ENCODE measurements around the gene MMP15.

The MMP15 gene

DNA sequence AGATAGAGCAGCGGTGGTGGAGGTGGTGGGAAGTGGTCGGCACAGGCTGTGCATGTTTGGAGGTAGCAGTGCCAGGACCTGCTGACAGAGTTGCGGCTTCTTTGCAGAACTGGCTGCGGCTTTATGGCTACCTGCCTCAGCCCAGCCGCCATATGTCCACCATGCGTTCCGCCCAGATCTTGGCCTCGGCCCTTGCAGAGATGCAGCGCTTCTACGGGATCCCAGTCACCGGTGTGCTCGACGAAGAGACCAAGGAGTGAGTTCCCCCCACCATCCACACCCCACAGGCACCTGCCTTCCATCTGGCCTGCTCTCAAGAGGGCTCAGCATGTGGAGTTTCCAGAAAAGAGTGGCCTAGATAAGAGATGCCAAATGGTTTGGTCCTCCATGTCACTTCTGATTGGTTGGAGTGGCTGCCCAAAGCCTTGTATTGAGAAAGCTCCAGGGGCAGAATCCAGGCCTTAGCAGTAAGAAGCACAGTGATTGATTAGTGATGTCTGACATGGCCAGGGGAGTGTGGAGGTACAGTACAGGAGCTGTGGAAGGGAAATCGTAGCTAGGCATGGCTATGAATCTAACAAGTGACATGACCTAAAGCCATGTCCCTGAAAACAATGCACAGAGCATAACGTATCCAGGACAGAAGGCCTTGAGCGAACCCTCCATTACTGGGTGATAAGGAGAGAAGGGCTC lies 12.0 kb downstream of the MMP15 start:
- no peak for DNase-seq

DNA sequence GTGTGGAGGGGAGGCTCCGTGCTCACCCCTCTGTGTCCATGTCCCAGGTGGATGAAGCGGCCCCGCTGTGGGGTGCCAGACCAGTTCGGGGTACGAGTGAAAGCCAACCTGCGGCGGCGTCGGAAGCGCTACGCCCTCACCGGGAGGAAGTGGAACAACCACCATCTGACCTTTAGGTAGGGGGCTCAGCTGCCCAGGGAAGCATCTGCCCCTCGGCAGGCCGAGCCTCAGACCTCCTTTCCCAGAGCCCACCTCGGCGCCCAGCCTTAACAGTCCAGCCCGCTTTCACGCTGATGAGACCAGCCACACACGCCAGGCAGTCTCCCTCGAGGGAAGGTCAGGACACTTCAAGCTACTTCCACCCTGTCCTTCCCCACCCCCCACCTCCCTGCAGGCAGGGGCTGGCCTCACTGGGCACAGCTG lies 12.7 kb downstream of the MMP15 start:
- DNase-seq = no peak

DNA sequence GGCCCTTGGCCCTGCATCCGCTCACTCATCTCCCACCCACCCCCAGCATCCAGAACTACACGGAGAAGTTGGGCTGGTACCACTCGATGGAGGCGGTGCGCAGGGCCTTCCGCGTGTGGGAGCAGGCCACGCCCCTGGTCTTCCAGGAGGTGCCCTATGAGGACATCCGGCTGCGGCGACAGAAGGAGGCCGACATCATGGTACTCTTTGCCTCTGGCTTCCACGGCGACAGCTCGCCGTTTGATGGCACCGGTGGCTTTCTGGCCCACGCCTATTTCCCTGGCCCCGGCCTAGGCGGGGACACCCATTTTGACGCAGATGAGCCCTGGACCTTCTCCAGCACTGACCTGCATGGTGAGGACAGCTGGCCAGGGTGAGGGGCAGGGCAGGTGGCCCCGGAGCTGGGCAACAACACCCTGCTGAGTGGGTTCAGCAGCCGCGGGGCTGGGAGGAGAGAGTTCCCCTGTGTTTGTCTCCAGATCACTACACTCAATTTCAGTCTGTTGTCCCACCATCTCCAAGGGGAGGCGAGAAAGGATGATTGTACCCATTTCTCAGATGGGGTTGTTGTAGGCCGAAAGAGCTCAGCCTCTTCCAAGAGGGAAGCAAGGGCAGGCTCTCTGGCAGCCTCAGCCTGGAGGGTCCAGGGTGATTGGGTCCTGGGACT lies 14.4 kb downstream of the MMP15 start:
- no peak for DNase-seq

DNA sequence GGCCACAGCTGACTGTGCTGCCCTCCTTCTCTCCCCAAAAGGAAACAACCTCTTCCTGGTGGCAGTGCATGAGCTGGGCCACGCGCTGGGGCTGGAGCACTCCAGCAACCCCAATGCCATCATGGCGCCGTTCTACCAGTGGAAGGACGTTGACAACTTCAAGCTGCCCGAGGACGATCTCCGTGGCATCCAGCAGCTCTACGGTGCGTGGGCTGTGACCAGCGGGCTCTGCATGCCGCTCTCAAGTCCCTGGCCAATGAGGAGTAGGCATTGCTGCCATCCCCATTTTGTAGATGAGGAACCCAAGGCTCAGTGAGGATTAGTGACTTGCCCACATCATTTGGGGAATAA lies 14.9 kb downstream of the MMP15 start:
- DNase-seq = no peak

DNA sequence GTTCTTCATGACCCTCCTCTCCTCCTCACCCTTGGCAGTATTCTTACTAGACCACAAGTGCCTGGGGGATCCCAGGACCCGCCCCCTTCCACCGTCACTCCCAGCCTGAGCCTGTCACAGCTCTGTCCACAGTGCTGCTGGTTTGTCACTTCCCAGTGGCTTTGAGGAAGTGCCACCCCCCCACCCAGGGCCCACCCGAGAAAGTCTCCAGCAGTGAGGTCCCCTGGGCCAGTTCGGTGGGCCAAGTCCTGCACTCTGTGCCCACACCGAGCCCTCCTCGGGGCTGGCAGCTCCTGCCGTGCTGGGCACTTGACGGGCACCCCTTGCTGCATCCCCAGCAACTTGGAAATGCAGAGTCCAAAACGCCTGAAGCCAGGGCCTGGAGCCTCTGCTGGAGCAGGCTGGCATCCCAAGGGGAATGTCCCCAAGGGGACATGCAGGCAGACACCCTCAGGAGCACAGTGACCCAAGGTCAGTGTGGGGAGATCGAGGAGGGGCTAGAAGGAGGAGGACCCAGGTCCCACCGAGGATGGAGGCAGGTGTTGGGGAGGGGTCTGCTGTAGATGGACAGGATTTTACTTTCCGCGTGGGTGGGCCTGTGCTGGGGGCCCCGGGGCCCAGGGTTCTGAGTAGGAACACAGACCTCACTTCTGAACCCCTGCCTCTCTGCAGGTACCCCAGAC lies 15.5 kb downstream of the MMP15 start:
- no peak for DNase-seq

DNA sequence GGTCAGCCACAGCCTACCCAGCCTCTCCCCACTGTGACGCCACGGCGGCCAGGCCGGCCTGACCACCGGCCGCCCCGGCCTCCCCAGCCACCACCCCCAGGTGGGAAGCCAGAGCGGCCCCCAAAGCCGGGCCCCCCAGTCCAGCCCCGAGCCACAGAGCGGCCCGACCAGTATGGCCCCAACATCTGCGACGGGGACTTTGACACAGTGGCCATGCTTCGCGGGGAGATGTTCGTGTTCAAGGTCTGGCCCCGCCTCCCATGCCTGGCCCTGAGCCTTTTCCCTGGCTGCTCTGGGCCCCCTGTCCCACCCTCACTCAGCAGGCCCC lies 16.0 kb downstream of the MMP15 start:
- DNase-seq = no peak

DNA sequence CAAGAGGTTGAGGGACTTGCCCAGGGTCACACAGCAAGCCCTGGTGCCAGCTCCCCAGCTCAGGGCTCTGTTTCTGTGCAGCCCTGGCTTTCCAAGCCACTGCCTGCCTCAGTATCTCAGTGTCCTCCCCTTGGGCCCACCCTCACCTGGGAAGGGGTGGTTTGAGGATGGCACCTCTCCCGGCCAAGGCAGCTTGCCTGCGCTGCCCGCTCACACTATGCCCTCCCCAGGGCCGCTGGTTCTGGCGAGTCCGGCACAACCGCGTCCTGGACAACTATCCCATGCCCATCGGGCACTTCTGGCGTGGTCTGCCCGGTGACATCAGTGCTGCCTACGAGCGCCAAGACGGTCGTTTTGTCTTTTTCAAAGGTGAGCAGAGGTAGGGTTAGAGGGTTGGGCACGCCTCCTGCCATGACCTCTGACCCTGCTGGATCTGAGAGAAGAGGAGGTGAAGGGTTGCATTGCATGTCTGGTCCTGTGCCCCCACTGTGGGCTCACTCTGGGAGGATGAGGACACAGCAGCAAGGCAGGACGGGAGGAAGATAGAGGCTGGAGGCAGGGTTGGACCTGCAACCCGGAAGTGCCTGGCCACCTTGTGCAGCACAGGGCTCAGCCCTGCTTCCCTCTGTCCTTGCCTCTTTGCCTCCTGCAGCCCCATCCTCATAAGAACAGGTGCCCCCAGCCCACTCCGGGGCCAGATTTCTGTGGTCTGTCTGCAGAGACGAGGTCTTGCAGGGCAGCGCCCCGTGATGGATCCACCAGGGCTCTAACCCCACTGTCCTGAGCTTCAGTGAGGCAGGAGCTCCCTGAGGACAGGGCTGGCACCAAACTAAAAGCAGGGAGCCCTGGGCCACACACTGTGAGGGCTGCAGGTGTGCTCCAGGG lies 16.7 kb downstream of the MMP15 start:
- no peak for DNase-seq

DNA sequence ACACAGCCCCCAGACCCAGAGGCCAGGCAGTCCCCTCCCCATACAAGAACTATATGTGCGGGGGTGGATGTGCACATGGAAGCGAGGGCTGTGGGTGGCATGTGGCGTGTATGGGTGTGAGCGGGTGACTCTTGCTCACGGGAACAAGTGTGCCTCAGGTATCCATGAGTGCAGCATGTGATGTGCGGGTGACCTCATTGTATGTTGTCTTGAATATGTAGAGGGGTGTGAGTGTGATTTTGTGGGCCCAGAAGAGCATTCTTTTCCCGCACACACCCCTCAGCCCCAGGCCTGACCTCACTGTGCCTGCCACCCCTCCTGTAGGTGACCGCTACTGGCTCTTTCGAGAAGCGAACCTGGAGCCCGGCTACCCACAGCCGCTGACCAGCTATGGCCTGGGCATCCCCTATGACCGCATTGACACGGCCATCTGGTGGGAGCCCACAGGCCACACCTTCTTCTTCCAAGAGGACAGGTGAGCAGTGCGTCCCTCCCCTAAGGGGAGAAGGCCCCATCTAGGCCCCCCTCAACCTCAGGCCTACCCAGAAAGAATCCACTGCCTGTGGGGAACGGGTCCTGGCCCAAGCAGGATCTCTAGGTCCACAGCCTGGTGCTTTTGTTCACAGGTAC lies 17.4 kb downstream of the MMP15 start:
- DNase-seq = no peak

DNA sequence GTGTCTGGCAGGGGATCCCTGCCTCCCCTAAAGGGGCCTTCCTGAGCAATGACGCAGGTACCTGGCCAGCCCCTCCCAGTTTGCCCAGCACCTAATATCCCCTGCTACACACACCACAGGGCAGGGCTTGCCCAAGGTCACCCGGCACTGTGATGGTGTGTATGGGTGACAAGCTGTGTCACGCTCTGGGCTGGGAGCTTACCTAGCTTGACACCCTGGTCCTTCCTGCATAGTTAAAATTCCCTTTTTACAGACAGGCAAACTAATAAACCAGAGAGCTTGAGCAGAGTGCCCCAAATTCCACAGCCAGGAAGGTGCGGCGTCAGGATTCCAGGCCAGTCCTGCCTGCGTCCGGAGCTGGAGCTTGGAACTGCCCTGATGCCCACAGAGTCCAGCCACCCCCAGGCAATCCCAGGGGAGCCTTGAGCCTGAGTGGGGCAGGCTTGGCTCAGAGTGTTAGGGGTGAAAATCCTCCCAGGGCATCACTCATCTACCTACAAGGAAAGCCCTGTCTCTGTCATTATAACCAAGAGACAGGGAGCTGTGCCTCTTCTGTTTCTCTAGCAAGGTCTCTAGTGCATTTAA lies 18.1 kb downstream of the MMP15 start:
- DNase-seq = no peak

DNA sequence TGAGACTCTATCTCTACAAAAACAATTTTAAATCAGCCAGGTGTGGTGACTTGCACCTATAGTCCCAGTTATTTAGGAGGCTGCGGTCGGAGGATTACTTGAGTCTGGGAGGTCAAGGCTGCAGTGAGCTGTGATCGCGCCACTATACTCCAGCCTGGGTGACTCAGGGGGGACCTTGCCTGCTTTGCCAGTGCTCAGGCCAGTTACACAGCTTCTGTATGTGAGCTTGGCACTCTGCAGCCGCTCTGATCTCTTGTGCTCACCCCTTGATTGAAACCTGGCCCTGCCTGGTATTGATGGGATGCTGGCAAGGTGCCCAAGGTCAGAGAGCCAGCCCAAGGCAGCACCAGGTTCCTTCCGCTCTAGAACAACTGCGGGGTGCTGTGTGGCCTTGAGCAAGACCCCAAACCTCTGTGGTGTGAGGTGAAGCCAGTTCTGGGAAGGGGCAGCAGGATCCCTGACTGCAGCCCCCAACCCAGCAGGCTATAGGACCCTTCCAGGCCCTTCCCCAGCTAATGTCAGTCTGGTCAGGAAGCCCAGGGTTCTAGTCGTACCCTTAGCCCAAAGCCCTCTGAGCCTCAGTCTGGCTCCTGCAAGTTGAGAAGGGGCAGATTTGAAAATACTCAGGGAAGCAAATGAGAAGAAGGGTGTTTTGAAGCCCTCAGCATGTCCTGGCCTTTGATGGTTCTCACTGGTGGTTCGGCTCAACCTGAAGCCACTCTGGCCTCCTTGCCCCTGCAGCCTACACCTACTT lies 18.9 kb downstream of the MMP15 start:
- no peak for DNase-seq

DNA sequence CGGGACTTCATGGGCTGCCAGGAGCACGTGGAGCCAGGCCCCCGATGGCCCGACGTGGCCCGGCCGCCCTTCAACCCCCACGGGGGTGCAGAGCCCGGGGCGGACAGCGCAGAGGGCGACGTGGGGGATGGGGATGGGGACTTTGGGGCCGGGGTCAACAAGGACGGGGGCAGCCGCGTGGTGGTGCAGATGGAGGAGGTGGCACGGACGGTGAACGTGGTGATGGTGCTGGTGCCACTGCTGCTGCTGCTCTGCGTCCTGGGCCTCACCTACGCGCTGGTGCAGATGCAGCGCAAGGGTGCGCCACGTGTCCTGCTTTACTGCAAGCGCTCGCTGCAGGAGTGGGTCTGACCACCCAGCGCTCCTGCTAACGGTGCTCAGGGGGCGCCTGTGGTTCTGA lies 19.5 kb downstream of the MMP15 start:
- DNase-seq = no peak

DNA sequence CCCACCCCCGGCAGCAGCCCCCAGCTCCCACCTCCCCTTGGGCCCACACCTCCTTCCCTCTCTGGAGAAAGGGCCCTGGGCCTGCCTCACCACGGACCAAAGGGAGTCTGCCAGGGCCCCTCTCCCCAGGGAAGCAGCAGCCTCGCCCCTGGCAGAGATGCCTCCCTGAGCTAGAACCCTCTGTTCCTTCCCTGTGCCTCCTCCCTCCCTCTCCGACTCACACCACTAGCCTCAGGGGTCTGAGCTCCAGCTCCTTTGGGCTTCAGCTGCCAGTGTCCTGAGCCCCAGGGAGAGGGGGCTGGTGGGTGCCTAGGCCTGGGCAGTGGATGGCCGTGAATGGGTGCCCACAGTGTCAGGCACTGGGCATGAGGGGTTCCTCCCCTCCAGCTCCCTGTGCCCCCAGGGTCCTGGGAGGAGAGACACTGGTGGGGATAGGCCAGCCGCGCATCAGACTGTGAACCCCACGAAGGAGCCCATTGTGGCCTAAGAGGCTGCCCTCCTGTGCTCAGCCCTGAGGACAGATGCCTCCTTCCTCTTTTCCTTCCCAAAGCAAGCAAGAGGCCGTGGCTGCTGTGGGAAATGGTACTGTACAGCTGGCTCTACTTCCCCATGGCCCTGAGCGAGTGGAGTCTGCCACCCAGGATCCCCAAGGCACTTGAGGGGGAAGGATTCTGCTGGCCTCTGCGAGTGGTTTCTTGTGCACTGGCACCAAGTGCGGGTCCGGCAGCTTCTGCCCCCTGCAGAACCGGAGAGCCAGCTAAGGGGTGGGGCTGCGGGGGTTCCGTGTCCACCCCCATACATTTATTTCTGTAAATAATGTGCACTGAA lies 20.7 kb downstream of the MMP15 start:
- DNase-seq = no peak

DNA sequence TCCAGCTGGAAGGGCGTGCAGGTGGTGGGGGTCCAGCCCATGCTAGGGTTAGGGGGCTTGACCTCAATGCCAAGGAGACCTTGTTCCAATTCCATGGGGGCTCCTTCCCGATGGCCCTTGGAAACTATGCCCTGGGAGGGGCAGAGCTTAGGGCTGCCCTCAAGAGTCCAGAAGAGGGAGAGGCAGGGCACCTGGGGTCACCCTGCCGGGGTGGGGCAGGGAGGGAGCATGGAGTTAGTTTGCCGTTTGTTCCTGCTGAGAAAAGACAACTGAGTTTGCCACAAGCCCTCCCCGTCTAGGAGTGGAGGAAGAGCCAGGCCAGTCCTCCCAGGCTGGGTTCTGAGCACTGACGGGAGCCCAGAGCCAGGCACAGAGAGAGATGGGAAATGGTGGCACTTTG lies 21.4 kb downstream of the MMP15 start:
- no peak for DNase-seq

DNA sequence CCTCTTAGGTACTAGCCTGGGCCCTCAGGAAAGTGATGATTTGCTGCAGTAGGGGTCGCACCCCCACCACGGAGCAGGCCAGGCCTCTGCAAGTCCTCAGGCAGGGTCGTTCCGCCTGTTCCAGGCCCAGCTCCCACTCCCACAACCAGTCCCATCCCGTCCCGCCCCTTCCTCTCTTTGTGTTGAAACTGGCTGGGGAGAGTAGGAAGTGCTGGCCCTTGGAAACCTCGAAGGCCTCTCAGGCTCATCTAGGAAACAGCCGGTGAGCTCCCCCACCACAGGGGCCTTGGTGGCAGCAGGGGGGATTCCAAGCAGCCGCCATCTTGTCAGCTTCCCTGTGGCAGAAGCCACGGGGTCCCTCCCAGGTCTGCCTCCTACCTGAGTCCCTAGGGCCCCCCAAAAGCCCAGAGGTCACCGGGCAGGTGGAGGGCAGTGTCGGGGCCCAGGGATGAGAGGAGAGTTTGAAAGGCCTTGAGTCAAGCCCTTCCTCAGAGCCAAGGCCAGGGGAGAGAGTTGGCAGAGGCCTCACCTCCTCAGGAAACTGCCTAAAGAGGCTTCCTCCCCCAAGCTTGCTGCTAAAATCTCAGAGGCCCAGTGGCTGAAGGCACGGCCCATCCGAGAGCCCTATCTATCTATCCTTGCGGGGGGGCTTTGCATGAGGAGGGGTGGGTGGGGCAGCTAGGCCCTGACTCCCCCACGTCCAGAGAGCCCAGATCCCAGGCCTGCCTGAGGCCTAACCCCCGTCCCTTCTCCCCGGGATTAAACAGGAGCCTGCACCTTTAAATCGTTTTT lies 22.2 kb downstream of the MMP15 start:
- no peak for DNase-seq

DNA sequence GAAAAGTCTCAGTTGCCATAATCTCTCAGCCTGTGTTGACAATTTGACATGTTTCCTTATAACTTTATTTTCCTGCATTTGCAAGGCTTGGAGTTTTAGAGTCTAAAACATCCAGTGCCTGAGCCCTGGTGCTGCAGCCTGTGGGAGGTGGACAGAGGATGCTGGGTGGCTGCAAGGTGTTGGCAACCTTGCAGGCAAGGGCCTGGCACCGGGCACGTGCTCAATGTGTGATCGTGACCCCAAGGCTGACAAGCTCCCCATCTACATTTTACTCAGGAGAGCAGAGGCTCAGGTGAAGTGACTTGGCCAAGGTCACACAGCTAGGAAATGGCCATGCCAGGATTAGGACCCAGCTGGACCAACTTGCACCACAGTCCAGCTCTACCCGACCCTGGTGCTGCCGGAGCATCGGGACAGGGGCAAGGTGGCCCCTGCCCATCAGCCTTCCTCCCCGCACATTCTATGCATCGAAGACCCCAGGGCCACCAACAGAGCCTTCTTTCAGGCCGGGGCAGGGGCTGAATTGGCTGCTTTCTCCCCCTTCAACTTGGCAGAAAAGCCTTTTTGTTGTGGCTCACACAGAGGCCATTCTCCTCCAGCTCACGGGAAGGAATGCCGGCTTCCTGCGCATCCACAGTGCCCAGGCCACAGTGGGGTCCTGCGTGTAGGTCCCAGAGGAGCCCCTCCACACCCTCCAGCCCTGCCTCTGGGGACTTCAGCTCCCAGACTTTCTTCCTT lies 23.1 kb downstream of the MMP15 start:
- DNase-seq = no peak

DNA sequence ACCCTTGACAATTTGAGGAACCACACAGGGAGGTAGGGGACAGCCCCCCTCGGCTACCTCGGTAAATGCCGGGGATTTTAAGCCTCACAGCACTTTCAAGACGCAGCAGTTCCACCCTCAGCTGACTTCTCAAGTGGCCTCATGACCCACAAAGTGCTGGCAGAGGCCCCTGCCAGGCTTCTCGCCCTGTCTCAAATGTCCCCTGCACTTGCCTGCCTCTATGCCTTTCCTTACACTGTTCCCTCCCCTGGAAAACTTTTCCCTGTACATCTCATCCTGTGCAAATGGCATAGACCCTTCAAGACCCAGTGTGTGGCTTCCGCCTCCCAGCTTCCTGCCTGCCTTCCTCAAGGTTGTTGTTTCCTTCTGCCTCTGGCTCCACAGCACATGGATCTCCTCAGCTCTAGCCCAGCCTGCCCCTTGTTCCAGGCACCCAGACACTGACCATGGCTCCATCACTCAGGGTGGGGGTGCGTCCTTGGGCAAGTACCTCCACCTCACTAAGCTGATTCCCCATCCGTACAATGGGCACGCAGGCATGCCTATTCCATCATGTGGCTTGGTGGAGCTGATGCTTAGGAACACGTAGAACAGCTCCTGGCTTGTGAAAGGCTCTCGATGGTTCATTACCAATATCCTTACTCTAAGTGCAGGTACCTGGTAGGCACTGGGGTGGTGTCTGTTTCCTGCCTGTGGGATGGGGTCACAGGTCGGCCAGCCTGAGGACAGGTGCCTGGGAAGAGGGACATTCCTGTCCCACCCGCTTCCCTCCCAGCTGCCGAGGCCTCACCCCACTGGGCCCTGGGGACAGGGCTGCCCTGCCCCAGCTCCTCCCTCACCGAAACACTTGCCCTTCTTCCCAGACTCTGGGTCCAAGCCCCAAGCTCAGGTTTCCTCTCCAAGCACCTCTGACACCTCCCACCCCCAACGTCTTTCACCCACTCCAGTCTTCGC lies 24.0 kb downstream of the MMP15 start:
- DNase-seq = no peak

DNA sequence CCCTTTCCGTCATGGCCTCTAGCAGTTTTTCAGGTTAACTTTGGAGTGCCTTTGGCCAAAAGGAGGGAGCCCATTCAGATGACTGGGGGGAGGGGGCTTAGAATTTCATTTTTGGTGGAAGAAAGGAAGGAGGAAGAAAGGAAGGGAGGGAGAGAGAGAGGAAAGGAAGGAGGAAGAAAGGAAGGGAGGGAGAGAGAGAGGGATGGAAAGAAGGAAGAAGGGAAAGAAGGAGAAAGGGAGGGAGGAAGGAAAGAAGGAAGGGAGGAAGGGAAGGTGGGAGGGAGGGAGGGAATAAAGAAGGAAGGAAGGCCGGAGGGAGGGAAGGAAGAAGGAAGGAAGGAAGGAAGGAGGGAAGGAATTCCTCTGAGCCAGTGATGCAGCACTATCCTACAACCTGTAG lies 25.7 kb downstream of the MMP15 start:
- no peak for DNase-seq

Data from NCI-H2171 (cell line).